SK-N-SH (cell line): Measurements from ENCODE around the gene WNT3. TPM values are rescaled to one million over a fixed set of nuclear protein-coding genes. Genes with fewer than 3 reads are reported as not detected.

ENCODE experiments used
- CTCF ChIA-PET: fragments of 300-600, 350-600 bp; formaldehyde crosslinking; extraction: SDS; loops from one replicate; lab custom pipeline; 2021; lab: Yijun Ruan, JAX
- POLR2A ChIA-PET: fragments of 350-600 bp; sonication (Branson Sonifier 250); formaldehyde crosslinking; extraction: SDS; loops from one replicate; lab custom pipeline; 2020; ENCODE audit warnings: antibody characterized with exemption, inconsistent platforms; lab: Yijun Ruan, JAX
- DNase-seq: peaks from one replicate; pipeline ENCODE4 v3.0.0; 2012
- H2AFZ ChIP-seq: fragments of 200-600 bp; sonication (generic); 2 replicates; pipeline ENCODE4 v1.8.1; 2016; ENCODE audit warnings: antibody characterized with exemption, mild to moderate bottlenecking, low read depth
- H3F3A ChIP-seq: fragments of 200-600 bp; sonication (generic); replicated peaks from 2 replicates; pipeline ENCODE3; 2016; ENCODE audit warnings: antibody characterized with exemption, mild to moderate bottlenecking; ENCODE audit not compliant: insufficient read depth
- H3K27ac ChIP-seq, 2 experiments: fragments of 200-500 bp in 1 of 2; fragments of 200-600 bp in 1 of 2; sonication (Bioruptor generic) in 1 of 2; sonication (generic), shearing (Covaris generic) in 1 of 2; 2 replicates each; pipeline versions ENCODE4 v1.5.1 to v1.6.1; 2014 to 2016; ENCODE audit warnings: low read depth in 2 of 2, inconsistent platforms in 1 of 2, low read length in 1 of 2, mild to moderate bottlenecking in 1 of 2, mixed read lengths in 1 of 2
- H3K27me3 ChIP-seq: fragments of 200-600 bp; sonication (generic), shearing (Covaris generic); 2 replicates; pipeline ENCODE4 v1.6.1; 2016; ENCODE audit warnings: mixed run types; ENCODE audit not compliant: insufficient read depth
- H3K36me3 ChIP-seq, 2 experiments: fragments of 200-500 bp in 1 of 2; fragments of 200-600 bp in 1 of 2; sonication (Bioruptor generic) in 1 of 2; sonication (generic) in 1 of 2; replicated peaks in 1 of 2; 2 replicates each; pipeline versions ENCODE3 to v1.5.1; 2014 to 2016; ENCODE audit warnings: low read length in 1 of 2, mild to moderate bottlenecking in 1 of 2; ENCODE audit not compliant: insufficient read depth in 2 of 2, control insufficient read depth in 1 of 2
- H3K4me1 ChIP-seq, 2 experiments: fragments of 200-500 bp in 1 of 2; fragments of 200-600 bp in 1 of 2; sonication (Bioruptor generic) in 1 of 2; sonication (generic), shearing (Covaris generic) in 1 of 2; 2 replicates each; pipeline versions ENCODE4 v1.5.1 to v1.6.1; 2014 to 2016; ENCODE audit warnings: low read depth in 1 of 2, low read length in 1 of 2, mixed run types in 1 of 2; ENCODE audit not compliant: insufficient read depth in 2 of 2, control insufficient read depth in 1 of 2
- H3K4me2 ChIP-seq: fragments of 200-600 bp; sonication (generic), shearing (Covaris generic); 2 replicates; pipeline ENCODE4 v1.6.1; 2017; ENCODE audit warnings: mixed run types
- H3K4me3 ChIP-seq, 2 experiments: fragments of 200-500 bp in 1 of 2; fragments of 200-600 bp in 1 of 2; sonication (Bioruptor generic) in 1 of 2; sonication (generic), shearing (Covaris generic) in 1 of 2; 2 replicates each; pipeline versions ENCODE4 v1.5.1 to v1.8.1; 2014 to 2016; ENCODE audit warnings: low read depth in 2 of 2, inconsistent platforms in 1 of 2, low read length in 1 of 2, mild to moderate bottlenecking in 1 of 2, mixed read lengths in 1 of 2, moderate library complexity in 1 of 2
- H3K79me2 ChIP-seq: fragments of 200-600 bp; sonication (generic); 2 replicates; pipeline ENCODE4 v1.8.1; 2017; ENCODE audit warnings: mild to moderate bottlenecking; ENCODE audit not compliant: insufficient read depth
- H3K9ac ChIP-seq: fragments of 200-600 bp; sonication (generic); 2 replicates; pipeline ENCODE4 v1.6.1; 2017; ENCODE audit warnings: mixed run types
- H3K9me2 ChIP-seq: fragments of 200-600 bp; sonication (generic); 2 replicates; pipeline ENCODE4 v1.6.1; 2017; ENCODE audit warnings: mixed run types
- H3K9me3 ChIP-seq: fragments of 200-600 bp; sonication (generic); 2 replicates; pipeline ENCODE4 v1.6.1; 2017; ENCODE audit warnings: mixed run types, mild to moderate bottlenecking, moderate library complexity
- H4K20me1 ChIP-seq: fragments of 200-600 bp; sonication (generic); 2 replicates; pipeline ENCODE4 v1.6.1; 2017; ENCODE audit warnings: mild to moderate bottlenecking, mixed run types; ENCODE audit not compliant: insufficient read depth
- CHD2 ChIP-seq: fragments of 150-350 bp; IDR thresholded peaks from 2 replicates; pipeline ENCODE4 v1.6.1; 2018; ENCODE audit warnings: low read length; ENCODE audit not compliant: partially characterized antibody
- ELF1 ChIP-seq: IDR thresholded peaks from 2 replicates; pipeline ENCODE4 v1.4.0; 2012
- EP300 ChIP-seq, 2 experiments: IDR thresholded peaks; 2 replicates each; pipeline versions ENCODE4 v1.4.0 to v1.6.1; 2012; ENCODE audit warnings: borderline replicate concordance in 1 of 2, low read depth in 1 of 2, low read length in 1 of 2
- EZH2phosphoT487 ChIP-seq: fragments of 200-600 bp; sonication (generic); IDR thresholded peaks from 2 replicates; pipeline ENCODE4 v1.6.1; 2017; ENCODE audit warnings: low read depth, mixed run types, mild to moderate bottlenecking, antibody characterized with exemption, moderate library complexity, borderline replicate concordance
- FOXJ3 ChIP-seq: sonication (generic); formaldehyde crosslinking; IDR thresholded peaks from 2 replicates; pipeline ENCODE4 v1.5.1; 2020; ENCODE audit warnings: mild to moderate bottlenecking, missing genetic modification reagents
- FOXM1 ChIP-seq: IDR thresholded peaks from 2 replicates; pipeline ENCODE4 v1.4.0; 2012; ENCODE audit warnings: low read depth, mild to moderate bottlenecking
- JUND ChIP-seq: IDR thresholded peaks from 2 replicates; pipeline ENCODE4 v1.4.0; 2012
- NFIC ChIP-seq: IDR thresholded peaks from 2 replicates; pipeline ENCODE4 v1.4.0; 2012; ENCODE audit warnings: borderline replicate concordance
- WGBS: methylation state at CpG from one replicate; pipeline ENCODE4 v1.1.6; 2017; ENCODE audit warnings: low lambda C conversion rate; 5-methylcytosine and 5-hydroxymethylcytosine counted together
- polyA plus RNA-seq, 3 experiments: library from polyadenylated mRNA; depleted of rRNA; stranded (reverse); fragments of >200 nt; gene quantifications; 2 replicates each; pipeline ENCODE4 v1.2.3, GENCODE V29; 2012
- TF ChIP-seq, protein P1 (sequence below): IDR thresholded peaks from 2 replicates; pipeline ENCODE4 v1.6.1; 2012; ENCODE audit warnings: mild to moderate bottlenecking, low read depth, low read length, moderate library complexity
- TF ChIP-seq, protein P2 (sequence below): IDR thresholded peaks from 2 replicates; pipeline ENCODE4 v1.4.0; 2012; ENCODE audit warnings: low read depth, borderline replicate concordance
- TF ChIP-seq, protein P3 (sequence below): IDR thresholded peaks from 2 replicates; pipeline ENCODE4 v1.4.0; 2012; ENCODE audit warnings: low read depth, borderline replicate concordance
- TF ChIP-seq, protein P4 (sequence below): IDR thresholded peaks from 2 replicates; pipeline ENCODE4; 2012
- TF ChIP-seq, protein P5 (sequence below): fragments of 150-350 bp; IDR thresholded peaks from 2 replicates; pipeline ENCODE4 v1.6.1; 2017; ENCODE audit warnings: antibody characterized with exemption, low read length, low read depth, borderline replicate concordance

WNT3 gene
- polyA plus RNA-seq, 1 of the 3 experiments (the other 2 are of a cell fraction), result 5.3 TPM

DNA sequence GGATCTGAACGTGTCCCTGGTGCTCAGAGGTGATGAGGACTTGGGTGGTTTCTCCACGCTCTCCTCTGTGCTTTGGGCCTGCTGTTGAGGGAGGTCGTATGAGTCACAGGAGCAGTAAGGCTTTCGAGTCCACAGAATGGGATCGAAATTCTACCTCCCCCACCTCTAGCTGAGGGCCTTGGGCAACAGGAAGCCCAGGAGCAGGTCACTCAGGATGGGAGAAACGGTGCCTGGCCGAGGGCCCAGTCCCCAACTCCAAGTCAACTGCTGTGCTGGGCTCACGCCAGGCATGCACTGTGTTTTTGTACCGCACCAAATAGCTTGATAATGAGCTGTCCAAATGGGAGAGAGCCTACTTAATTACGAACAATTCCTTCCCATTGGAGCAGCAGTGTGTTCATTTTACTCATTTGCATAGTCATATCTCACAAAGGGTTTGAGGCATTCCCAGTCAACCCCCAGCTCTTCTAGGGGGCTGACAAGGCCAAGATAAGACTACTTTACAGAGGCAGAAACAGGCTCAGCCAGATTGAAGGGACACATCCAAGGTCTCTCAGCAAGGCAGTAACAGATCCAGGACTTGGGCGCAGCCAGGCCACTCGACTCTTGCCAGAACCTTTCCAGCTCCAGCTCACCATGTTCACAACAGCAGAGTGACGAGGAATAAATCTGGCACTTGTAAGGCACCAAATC is 53.6 kb downstream of the WNT3 start (continued):
- TF ChIP-seq, protein P1, sequence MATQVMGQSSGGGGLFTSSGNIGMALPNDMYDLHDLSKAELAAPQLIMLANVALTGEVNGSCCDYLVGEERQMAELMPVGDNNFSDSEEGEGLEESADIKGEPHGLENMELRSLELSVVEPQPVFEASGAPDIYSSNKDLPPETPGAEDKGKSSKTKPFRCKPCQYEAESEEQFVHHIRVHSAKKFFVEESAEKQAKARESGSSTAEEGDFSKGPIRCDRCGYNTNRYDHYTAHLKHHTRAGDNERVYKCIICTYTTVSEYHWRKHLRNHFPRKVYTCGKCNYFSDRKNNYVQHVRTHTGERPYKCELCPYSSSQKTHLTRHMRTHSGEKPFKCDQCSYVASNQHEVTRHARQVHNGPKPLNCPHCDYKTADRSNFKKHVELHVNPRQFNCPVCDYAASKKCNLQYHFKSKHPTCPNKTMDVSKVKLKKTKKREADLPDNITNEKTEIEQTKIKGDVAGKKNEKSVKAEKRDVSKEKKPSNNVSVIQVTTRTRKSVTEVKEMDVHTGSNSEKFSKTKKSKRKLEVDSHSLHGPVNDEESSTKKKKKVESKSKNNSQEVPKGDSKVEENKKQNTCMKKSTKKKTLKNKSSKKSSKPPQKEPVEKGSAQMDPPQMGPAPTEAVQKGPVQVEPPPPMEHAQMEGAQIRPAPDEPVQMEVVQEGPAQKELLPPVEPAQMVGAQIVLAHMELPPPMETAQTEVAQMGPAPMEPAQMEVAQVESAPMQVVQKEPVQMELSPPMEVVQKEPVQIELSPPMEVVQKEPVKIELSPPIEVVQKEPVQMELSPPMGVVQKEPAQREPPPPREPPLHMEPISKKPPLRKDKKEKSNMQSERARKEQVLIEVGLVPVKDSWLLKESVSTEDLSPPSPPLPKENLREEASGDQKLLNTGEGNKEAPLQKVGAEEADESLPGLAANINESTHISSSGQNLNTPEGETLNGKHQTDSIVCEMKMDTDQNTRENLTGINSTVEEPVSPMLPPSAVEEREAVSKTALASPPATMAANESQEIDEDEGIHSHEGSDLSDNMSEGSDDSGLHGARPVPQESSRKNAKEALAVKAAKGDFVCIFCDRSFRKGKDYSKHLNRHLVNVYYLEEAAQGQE, result peak; percentile 25; the same call in 1 of the 2 replicates
- TF ChIP-seq EZH2phosphoT487 (no peak), FOXM1 (no peak)
- TF ChIP-seq, protein P2, sequence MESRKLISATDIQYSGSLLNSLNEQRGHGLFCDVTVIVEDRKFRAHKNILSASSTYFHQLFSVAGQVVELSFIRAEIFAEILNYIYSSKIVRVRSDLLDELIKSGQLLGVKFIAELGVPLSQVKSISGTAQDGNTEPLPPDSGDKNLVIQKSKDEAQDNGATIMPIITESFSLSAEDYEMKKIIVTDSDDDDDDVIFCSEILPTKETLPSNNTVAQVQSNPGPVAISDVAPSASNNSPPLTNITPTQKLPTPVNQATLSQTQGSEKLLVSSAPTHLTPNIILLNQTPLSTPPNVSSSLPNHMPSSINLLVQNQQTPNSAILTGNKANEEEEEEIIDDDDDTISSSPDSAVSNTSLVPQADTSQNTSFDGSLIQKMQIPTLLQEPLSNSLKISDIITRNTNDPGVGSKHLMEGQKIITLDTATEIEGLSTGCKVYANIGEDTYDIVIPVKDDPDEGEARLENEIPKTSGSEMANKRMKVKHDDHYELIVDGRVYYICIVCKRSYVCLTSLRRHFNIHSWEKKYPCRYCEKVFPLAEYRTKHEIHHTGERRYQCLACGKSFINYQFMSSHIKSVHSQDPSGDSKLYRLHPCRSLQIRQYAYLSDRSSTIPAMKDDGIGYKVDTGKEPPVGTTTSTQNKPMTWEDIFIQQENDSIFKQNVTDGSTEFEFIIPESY, result 0 out of 2 replicates have a peak, but pooled peaks have one; percentile 17
- TF ChIP-seq, protein P3, sequence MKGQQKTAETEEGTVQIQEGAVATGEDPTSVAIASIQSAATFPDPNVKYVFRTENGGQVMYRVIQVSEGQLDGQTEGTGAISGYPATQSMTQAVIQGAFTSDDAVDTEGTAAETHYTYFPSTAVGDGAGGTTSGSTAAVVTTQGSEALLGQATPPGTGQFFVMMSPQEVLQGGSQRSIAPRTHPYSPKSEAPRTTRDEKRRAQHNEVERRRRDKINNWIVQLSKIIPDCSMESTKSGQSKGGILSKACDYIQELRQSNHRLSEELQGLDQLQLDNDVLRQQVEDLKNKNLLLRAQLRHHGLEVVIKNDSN, result no peak
- TF ChIP-seq, all 33 proteins: peak for 12

DNA sequence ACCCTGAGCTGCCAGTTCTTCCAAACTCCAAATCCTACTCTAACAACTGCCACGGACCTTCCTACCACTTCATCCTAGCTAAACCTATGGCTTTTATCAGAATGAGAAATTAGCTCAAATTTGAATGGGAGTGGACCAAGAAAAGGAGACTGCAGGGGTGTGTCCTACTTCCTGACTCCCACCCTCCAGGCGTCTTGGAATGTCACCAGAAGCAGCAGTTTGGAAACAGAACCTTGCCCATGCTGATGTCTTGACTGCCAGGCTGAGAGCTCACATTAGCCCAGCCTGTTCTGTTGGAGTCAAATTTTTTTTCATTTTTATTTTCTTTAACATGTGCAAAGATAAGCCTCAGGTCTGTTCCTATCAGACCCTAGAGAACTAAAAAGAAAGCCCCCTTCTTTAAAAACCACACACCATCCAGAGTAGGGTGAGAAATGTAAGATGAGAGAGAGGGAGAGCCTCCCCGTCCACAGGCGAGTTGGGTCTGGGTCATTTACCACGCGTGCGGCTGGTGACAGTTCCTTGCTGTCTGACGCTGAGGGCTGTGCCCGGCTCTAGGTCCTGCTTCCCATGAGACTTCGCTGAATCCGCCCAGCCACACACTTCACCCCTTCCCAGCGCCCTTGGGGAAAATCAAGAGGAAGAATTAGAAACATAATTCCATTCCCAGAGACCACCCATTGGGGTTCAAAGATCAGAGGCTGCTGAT is 54.3 kb downstream of the WNT3 start:
- WGBS, result 94% methylated on average over 12 of the region's 12 CpGs
- Histone ChIP-seq H3K27ac (peak overlapping the region; percentile 52 to 63), H3F3A (peaks cover 20% of the 10 kb centered on the region), H2AFZ (peak overlapping the region; percentile 23; the same call in 1 of the 2 replicates), H3K4me2 (peak overlapping the region; percentile 46), H3K36me3 (no peaks in the 10 kb centered on the region), H3K4me3 (no peak overlapping the region), H3K27me3 (no peaks in the 10 kb centered on the region), H3K79me2 (no peaks in the 10 kb centered on the region), H3K4me1 (peaks cover 16 to 24% of the 10 kb centered on the region in 2 experiments; a peak in 3 of 4 replicates), H4K20me1 (no peaks in the 10 kb centered on the region), H3K9ac (no peak overlapping the region), H3K9me2 (no peaks in the 10 kb centered on the region), H3K9me3 (no peaks in the 10 kb centered on the region)
- DNase-seq, result no peak
- POLR2A ChIA-PET, result no interaction called here
- CTCF ChIA-PET, result interaction anchor here (0.8 to 2.6 kb wide), 8 partner anchors 13 to 178 kb away, joined by 3 to 13 read pairs (median 4); no protein-coding TSS in a partner anchor
- TF ChIP-seq, protein P3, result no peak
- no peak for TF ChIP-seq JUND
- TF ChIP-seq CHD2, result no peak
- TF ChIP-seq, protein P2, result no peak
- TF ChIP-seq ELF1, result no peak
- no peak for TF ChIP-seq NFIC
- TF ChIP-seq, protein P4, sequence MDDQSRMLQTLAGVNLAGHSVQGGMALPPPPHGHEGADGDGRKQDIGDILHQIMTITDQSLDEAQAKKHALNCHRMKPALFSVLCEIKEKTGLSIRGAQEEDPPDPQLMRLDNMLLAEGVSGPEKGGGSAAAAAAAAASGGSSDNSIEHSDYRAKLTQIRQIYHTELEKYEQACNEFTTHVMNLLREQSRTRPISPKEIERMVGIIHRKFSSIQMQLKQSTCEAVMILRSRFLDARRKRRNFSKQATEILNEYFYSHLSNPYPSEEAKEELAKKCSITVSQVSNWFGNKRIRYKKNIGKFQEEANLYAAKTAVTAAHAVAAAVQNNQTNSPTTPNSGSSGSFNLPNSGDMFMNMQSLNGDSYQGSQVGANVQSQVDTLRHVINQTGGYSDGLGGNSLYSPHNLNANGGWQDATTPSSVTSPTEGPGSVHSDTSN, result no peak
- TF ChIP-seq, protein P5, sequence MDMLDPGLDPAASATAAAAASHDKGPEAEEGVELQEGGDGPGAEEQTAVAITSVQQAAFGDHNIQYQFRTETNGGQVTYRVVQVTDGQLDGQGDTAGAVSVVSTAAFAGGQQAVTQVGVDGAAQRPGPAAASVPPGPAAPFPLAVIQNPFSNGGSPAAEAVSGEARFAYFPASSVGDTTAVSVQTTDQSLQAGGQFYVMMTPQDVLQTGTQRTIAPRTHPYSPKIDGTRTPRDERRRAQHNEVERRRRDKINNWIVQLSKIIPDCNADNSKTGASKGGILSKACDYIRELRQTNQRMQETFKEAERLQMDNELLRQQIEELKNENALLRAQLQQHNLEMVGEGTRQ, result no peak
- TF ChIP-seq EP300 (IDR thresholded peaks at IDR 0.05; ENCODE audit: borderline replicate concordance in 1 of 2, low read depth in 1 of 2, low read length in 1 of 2), result no peak
- no peak for TF ChIP-seq FOXJ3 (CRISPR knock-in tag)
